H1 (cell line): ENCODE data around the gene SLC23A3. TPM values are rescaled to one million over a fixed set of nuclear protein-coding genes. Genes with fewer than 3 reads are reported as not detected.

Experiments used
- CTCF ChIA-PET: fragments of 300-600 bp; sonication (Branson Sonifier 250); formaldehyde crosslinking; loops from one replicate; lab custom pipeline; 2021; ENCODE audit not compliant: partially characterized antibody; lab: Charles Lee
- POLR2A ChIA-PET: fragments of 300-600 bp; sonication (Branson Sonifier 250); formaldehyde crosslinking; loops from one replicate; lab custom pipeline; 2021; ENCODE audit warnings: inconsistent platforms; ENCODE audit not compliant: partially characterized antibody; lab: Charles Lee
- DNase-seq, 2 experiments: peaks; one replicate each; pipeline versions ENCODE4 v3.0.0 to v3.0.0-alpha.2; 2010 to 2022; ENCODE audit warnings: low spot score in 2 of 2, low read depth in 1 of 2, mixed read lengths in 1 of 2
- FAIRE-seq: peaks from 2 replicates; lab custom pipeline; 2011; peaks lifted over from hg19 to GRCh38; lab: Jason Lieb, UNC
- H2AFZ ChIP-seq: 2 replicates; pipeline ENCODE4 v1.8.1; 2012; ENCODE audit warnings: low read length, inconsistent platforms
- H2AK5ac ChIP-seq: 2 replicates; pipeline ENCODE4 v1.6.1; 2013; ENCODE audit warnings: low read depth, low read length
- H2BK120ac ChIP-seq: replicated peaks from 2 replicates; pipeline ENCODE3; 2013; ENCODE audit warnings: low read depth, low read length, inconsistent platforms
- H2BK12ac ChIP-seq: 2 replicates; pipeline ENCODE4 v1.6.1; 2013; ENCODE audit warnings: low read depth, low read length
- H2BK15ac ChIP-seq: 2 replicates; pipeline ENCODE4 v1.6.1; 2013; ENCODE audit warnings: low read length
- H2BK20ac ChIP-seq: 2 replicates; pipeline ENCODE4 v1.6.1; 2013; ENCODE audit warnings: low read length
- H2BK5ac ChIP-seq: 2 replicates; pipeline ENCODE4 v1.6.1; 2013; ENCODE audit warnings: low read depth, low read length
- H3K14ac ChIP-seq: 2 replicates; pipeline ENCODE4 v1.6.1; 2013; ENCODE audit warnings: inconsistent platforms; ENCODE audit not compliant: insufficient read length
- H3K18ac ChIP-seq: 2 replicates; pipeline ENCODE4 v1.6.1; 2013; ENCODE audit warnings: low read length; ENCODE audit errors: extremely low read depth
- H3K23ac ChIP-seq: 2 replicates; pipeline ENCODE4 v1.6.1; 2013; ENCODE audit warnings: inconsistent platforms; ENCODE audit not compliant: insufficient read length
- H3K23me2 ChIP-seq: 2 replicates; pipeline ENCODE4 v1.6.1; 2013; ENCODE audit warnings: low read depth, low read length
- H3K27ac ChIP-seq: 2 replicates; pipeline ENCODE4 v1.6.1; 2011; ENCODE audit warnings: low read depth, low read length, inconsistent platforms
- H3K27me3 ChIP-seq, 4 experiments: replicated peaks in 1 of 4; 1 replicate in 1 of 4; 2 replicates in 3 of 4; pipeline versions ENCODE4 v1.6.1 to v1.8.1; 2011 to 2013; ENCODE audit warnings: low read length in 3 of 4, mild to moderate bottlenecking in 3 of 4, inconsistent platforms in 2 of 4, mixed read lengths in 2 of 4, moderate library complexity in 1 of 4; ENCODE audit not compliant: control insufficient read depth in 3 of 4, insufficient read depth in 3 of 4; ENCODE audit errors: extremely low read depth in 1 of 4
- H3K36me3 ChIP-seq, 4 experiments: 2 replicates each; pipeline versions ENCODE4 v1.6.1 to v1.8.1; 2011 to 2013; ENCODE audit warnings: mild to moderate bottlenecking in 4 of 4, low read length in 3 of 4, moderate library complexity in 2 of 4, control low read depth in 1 of 4, inconsistent platforms in 1 of 4; ENCODE audit not compliant: insufficient read depth in 4 of 4, control insufficient read depth in 2 of 4
- H3K4ac ChIP-seq: replicated peaks from 2 replicates; pipeline ENCODE3; 2013; ENCODE audit warnings: low read length, low read depth, mixed read lengths, inconsistent platforms; ENCODE audit not compliant: insufficient read length
- H3K4me1 ChIP-seq, 4 experiments: replicated peaks in 1 of 4; 1 replicate in 1 of 4; 2 replicates in 3 of 4; pipeline versions ENCODE4 v1.6.1 to v1.8.1; 2011 to 2013; ENCODE audit warnings: low read length in 3 of 4, inconsistent platforms in 2 of 4, mixed read lengths in 1 of 4; ENCODE audit not compliant: insufficient read depth in 4 of 4, control insufficient read depth in 3 of 4
- H3K4me2 ChIP-seq, 2 experiments: 2 replicates each; pipeline versions ENCODE4 v1.6.1 to v1.8.1; 2011 to 2013; ENCODE audit warnings: low read depth in 2 of 2, low read length in 2 of 2, control low read depth in 1 of 2, inconsistent platforms in 1 of 2, mild to moderate bottlenecking in 1 of 2; ENCODE audit not compliant: insufficient read depth in 1 of 2
- H3K4me3 ChIP-seq, 4 experiments: fragments of 200-600, 300-600 bp in 1 of 4; sonication (generic), shearing (Covaris generic), sonication (Bioruptor Twin) in 1 of 4; 2 replicates each; pipeline versions ENCODE4 v1.5.1 to v1.8.1; 2011 to 2016; ENCODE audit warnings: low read length in 4 of 4, low read depth in 3 of 4, control low read depth in 2 of 4, inconsistent platforms in 2 of 4, mild to moderate bottlenecking in 2 of 4, mixed read lengths in 1 of 4, moderate library complexity in 1 of 4; ENCODE audit not compliant: insufficient read depth in 2 of 4; ENCODE audit errors: extremely low read depth in 1 of 4
- H3K56ac ChIP-seq: replicated peaks from 2 replicates; pipeline ENCODE3; 2013; ENCODE audit warnings: low read depth, mild to moderate bottlenecking, mixed read lengths, low read length, inconsistent platforms; ENCODE audit not compliant: insufficient read length
- H3K79me1 ChIP-seq: 2 replicates; pipeline ENCODE4 v1.6.1; 2013; ENCODE audit warnings: low read depth, low read length, control low read depth
- H3K79me2 ChIP-seq, 2 experiments: 2 replicates each; pipeline versions ENCODE4 v1.6.1 to v1.8.1; 2012 to 2013; ENCODE audit warnings: low read length in 2 of 2, mild to moderate bottlenecking in 2 of 2, inconsistent platforms in 1 of 2; ENCODE audit not compliant: insufficient read depth in 2 of 2, control insufficient read depth in 1 of 2
- H3K9ac ChIP-seq, 4 experiments: replicated peaks in 1 of 4; 1 replicate in 1 of 4; 2 replicates in 3 of 4; pipeline versions ENCODE4 v1.6.1 to v1.8.1; 2011 to 2013; ENCODE audit warnings: low read depth in 3 of 4, low read length in 3 of 4, control low read depth in 2 of 4, mild to moderate bottlenecking in 2 of 4, moderate library complexity in 2 of 4, inconsistent platforms in 1 of 4; ENCODE audit errors: extremely low read depth in 1 of 4
- H3K9me3 ChIP-seq, 2 experiments: 2 replicates each; pipeline versions ENCODE4 v1.6.1 to v1.8.1; 2012 to 2013; ENCODE audit warnings: mild to moderate bottlenecking in 2 of 2, moderate library complexity in 2 of 2, control low read depth in 1 of 2, inconsistent platforms in 1 of 2, low read depth in 1 of 2, low read length in 1 of 2, mixed read lengths in 1 of 2; ENCODE audit not compliant: insufficient read depth in 2 of 2
- H4K20me1 ChIP-seq, 2 experiments: replicated peaks in 1 of 2; 2 replicates each; pipeline versions ENCODE3 to v1.8.1; 2011 to 2013; ENCODE audit warnings: inconsistent platforms in 2 of 2, low read length in 2 of 2, mild to moderate bottlenecking in 1 of 2; ENCODE audit not compliant: insufficient read depth in 2 of 2, control insufficient read depth in 1 of 2
- H4K5ac ChIP-seq: 2 replicates; pipeline ENCODE4 v1.6.1; 2013; ENCODE audit warnings: low read length, low read depth, mixed read lengths, inconsistent platforms; ENCODE audit not compliant: insufficient read length
- H4K8ac ChIP-seq: 2 replicates; pipeline ENCODE4 v1.8.0; 2013; ENCODE audit warnings: mild to moderate bottlenecking, moderate library complexity, low read length, inconsistent platforms; ENCODE audit not compliant: insufficient read depth; ENCODE audit errors: extremely low read depth
- H4K91ac ChIP-seq: replicated peaks from 2 replicates; pipeline ENCODE3; 2013; ENCODE audit warnings: low read length, mixed read lengths, inconsistent platforms; ENCODE audit not compliant: insufficient read length
- JUND ChIP-seq: IDR thresholded peaks from 2 replicates; pipeline ENCODE4 v1.6.1; 2011; ENCODE audit warnings: mild to moderate bottlenecking, improper control_type of control experiment, low read length
- POU5F1 ChIP-seq: IDR thresholded peaks from 2 replicates; pipeline ENCODE4 v1.6.1; 2011; ENCODE audit warnings: low read depth, mild to moderate bottlenecking, low read length, moderate library complexity
- RAD21 ChIP-seq, 2 experiments: IDR thresholded peaks in 1 of 2; conservative IDR thresholded peaks in 1 of 2; 2 replicates each; pipeline ENCODE4 v1.6.1; 2011; ENCODE audit warnings: low read depth in 2 of 2, low read length in 2 of 2, improper control_type of control experiment in 1 of 2, inconsistent platforms in 1 of 2, mild to moderate bottlenecking in 1 of 2, moderate library complexity in 1 of 2
- SAP30 ChIP-seq: fragments of 300-600 bp; sonication (generic); IDR thresholded peaks from 2 replicates; pipeline ENCODE4 v1.7.1; 2012; ENCODE audit warnings: low read length, moderate library complexity, mild to moderate bottlenecking, inconsistent platforms; ENCODE audit not compliant: insufficient read depth, insufficient replicate concordance
- SIN3A ChIP-seq, 2 experiments: IDR thresholded peaks in 1 of 2; conservative IDR thresholded peaks in 1 of 2; 2 replicates each; pipeline ENCODE4 v1.6.1; 2011 to 2012; ENCODE audit warnings: low read length in 2 of 2, improper control_type of control experiment in 1 of 2, low read depth in 1 of 2, mild to moderate bottlenecking in 1 of 2
- TAF1 ChIP-seq: IDR thresholded peaks from 2 replicates; pipeline ENCODE4 v1.6.1; 2011; ENCODE audit warnings: mild to moderate bottlenecking, low read depth, low read length
- YY1 ChIP-seq: IDR thresholded peaks from 2 replicates; pipeline ENCODE4 v1.6.1; 2011; ENCODE audit warnings: low read depth, mild to moderate bottlenecking, low read length
- WGBS, 2 experiments: shearing (Covaris generic) in 1 of 2; methylation state at CpG; one replicate each; pipeline versions ENCODE4 v1.1.6 to v1.1.7; 2013 to 2015; ENCODE audit warnings: low lambda C conversion rate in 2 of 2, mixed read lengths in 2 of 2, inconsistent platforms in 1 of 2, low coverage in 1 of 2, missing lambda C conversion rate in 1 of 2; ENCODE audit not compliant: insufficient replicate concordance in 2 of 2, insufficient coverage in 1 of 2, insufficient read length in 1 of 2; ENCODE audit errors: extremely low coverage in 1 of 2, missing lambda C conversion rate in 1 of 2; 5-methylcytosine and 5-hydroxymethylcytosine counted together
- polyA plus RNA-seq, 7 experiments: library from polyadenylated mRNA; depleted of rRNA in 3 of 7; stranded (reverse) in 5 of 7; unstranded in 2 of 7; fragments of >200 nt in 5 of 7; fragments of 200-250 nt in 2 of 7; gene quantifications; 1 replicate in 5 of 7; 2 replicates in 1 of 7; 4 replicates in 1 of 7; pipeline versions ENCODE4 v1.2.1 to v1.2.3, GENCODE V29; 2011 to 2013; ENCODE audit warnings: missing spikeins in 2 of 7, mixed read lengths in 2 of 7
- total RNA-seq: library from RNA; stranded (reverse); fragmentation: NEBNext Ultra II Directional; extraction: Animal tissue kit (Norgen Biotek cat#: 25700); gene quantifications from 2 replicates; pipeline ENCODE4 v1.2.1, GENCODE V29; 2021

SLC23A3 gene
- total and polyA plus RNA-seq, 2 of the 8 experiments (the other 6 are each of a cell fraction or from before 2014, with no cell fraction given): 0.35 to 0.84 TPM

GRCh38 chr2:219175928-219176817 lies 6.3 kb upstream of the SLC23A3 start:
- Histone ChIP-seq H3K27ac (no peak overlapping the region), H2BK20ac (no peak overlapping the region)
- WGBS, 2 experiments: 12% methylated on average over 21 of the region's 45 CpGs; no CpG with 5 or more reads in 1 of the 2 experiments

More at GRCh38 chr2:219175928-219176817, 6.3 kb upstream of the SLC23A3 start:
- H2BK120ac ChIP-seq: no peak overlapping the region
- no peak overlapping the region for H3K14ac ChIP-seq
- H3K9me3 ChIP-seq: no peaks in the 10 kb centered on the region
- peak overlapping the region; percentile 82 to 89 for H3K4me2 ChIP-seq
- H3K79me2 ChIP-seq: peaks cover 0 to 8% of the 10 kb centered on the region in 2 experiments; a peak in 1 of 4 replicates
- peak overlapping the region; percentile 88 for H4K5ac ChIP-seq
- H3K56ac ChIP-seq: no peak overlapping the region
- peak overlapping the region; percentile 89; the same call in 1 of the 2 replicates for H2BK5ac ChIP-seq
- DNase-seq (no peak), FAIRE-seq (no peak)
- peaks cover 2 to 14% (median 9%) of the 10 kb centered on the region in 4 experiments; a peak in 5 of 8 replicates for H3K36me3 ChIP-seq
- H2BK15ac ChIP-seq: no peak overlapping the region
- H3K23me2 ChIP-seq: peaks cover 11% of the 10 kb centered on the region; the same call in 1 of the 2 replicates
- H3K9ac ChIP-seq: peak overlapping the region in 3 of 4 experiments; percentile 22 to 62 (median 23); a peak in 4 of 7 replicates
- H3K18ac ChIP-seq: peak overlapping the region; percentile 25
- peaks cover 6% of the 10 kb centered on the region for H3K79me1 ChIP-seq
- no peak overlapping the region for H3K23ac ChIP-seq
- H4K20me1 ChIP-seq: peaks cover 0 to 3% of the 10 kb centered on the region in 2 experiments
- H4K8ac ChIP-seq: no peak overlapping the region
- peak overlapping the region; percentile 78 to 96 (median 92) for H3K4me3 ChIP-seq
- H2AK5ac ChIP-seq: no peak overlapping the region
- TF ChIP-seq SAP30 (peak; percentile 75), TAF1 (0 out of 2 replicates have a peak, but pooled peaks have one; percentile 1), SIN3A (conservative IDR thresholded peaks at IDR 0.05 in 1 of 2, IDR thresholded peaks at IDR 0.05 in 1 of 2; ENCODE audit: low read depth in 1 of 2, low read length in 2 of 2) (peak in 1 of 2 experiments; percentile 29; a peak in 1 of 4 replicates), YY1 (0 out of 2 replicates have a peak, but pooled peaks have one; percentile 5), RAD21 (IDR thresholded peaks at IDR 0.05 in 1 of 2, conservative IDR thresholded peaks at IDR 0.05 in 1 of 2; ENCODE audit: low read depth in 2 of 2, low read length in 2 of 2) (peak in 1 of 2 experiments; percentile 0; a peak in 1 of 4 replicates), JUND (no peak), POU5F1 (no peak)
- H3K4me1 ChIP-seq: peaks cover 0 to 13% (median 6%) of the 10 kb centered on the region in 4 experiments; a peak in 6 of 7 replicates
- peak overlapping the region; percentile 40 for H4K91ac ChIP-seq
- no peak overlapping the region for H3K4ac ChIP-seq
- 0 out of 2 replicates have a peak overlapping the region, but pooled peaks have one; percentile 2 for H2AFZ ChIP-seq
- POLR2A ChIA-PET: interaction anchor here (0.6 to 3.0 kb wide), 14 partner anchors 12 to 119 kb away, joined by 3 to 21 read pairs (median 4); partner anchors contain the start of genes ABCB6, ANKZF1, ATG9A and DNAJB2
- H3K27me3 ChIP-seq: no peaks in the 10 kb centered on the region
- CTCF ChIA-PET: interaction anchor here (0.6 to 8.3 kb wide), 21 partner anchors 10 to 480 kb away, joined by 3 to 71 read pairs (median 4); partner anchors contain the start of genes DNAJB2, NHEJ1 and ZFAND2B
- H2BK12ac ChIP-seq: no peak overlapping the region
